ENCODE results near the gene SHISAL1.
"Not testable (repeated sequence)": the region's sequence is repeated elsewhere in the genome, so short reads cannot be mapped to it uniquely, and the experiment has no call there.

SHISAL1 gene

DNA sequence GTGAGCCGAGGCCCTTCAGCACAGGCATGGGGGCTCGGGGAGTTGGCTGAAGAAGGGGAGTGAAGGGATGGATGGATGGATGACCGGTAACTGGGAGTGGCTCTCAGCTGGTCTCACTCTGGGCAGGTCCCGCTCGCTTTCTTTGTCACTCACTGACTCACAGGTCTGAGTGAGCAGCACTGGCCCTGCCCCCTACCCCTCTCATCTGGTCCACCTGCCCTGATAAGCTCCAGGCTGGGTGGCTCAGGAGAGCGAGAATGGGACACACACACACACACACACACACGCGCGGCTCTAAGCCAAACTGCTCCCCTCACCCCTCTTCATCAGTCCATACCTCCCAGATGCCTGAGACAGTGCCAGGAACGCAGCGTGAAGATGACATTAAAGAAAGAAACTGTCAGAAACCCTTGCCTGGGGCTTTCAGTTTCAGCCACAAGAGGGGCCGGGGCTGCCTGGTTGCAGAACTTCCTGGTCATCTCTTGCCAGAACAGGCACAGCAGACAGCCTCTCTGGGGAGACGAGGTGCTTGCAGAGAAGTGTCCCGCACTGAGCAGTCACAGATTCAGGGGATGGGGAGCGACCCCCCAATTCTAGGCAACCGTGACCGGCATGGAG lies 16.5 kb upstream of the SHISAL1 start:
- in situ Hi-C loops (cut with MboI; ENCODE audit: low sequenced_read_pairs): no loop called here

DNA sequence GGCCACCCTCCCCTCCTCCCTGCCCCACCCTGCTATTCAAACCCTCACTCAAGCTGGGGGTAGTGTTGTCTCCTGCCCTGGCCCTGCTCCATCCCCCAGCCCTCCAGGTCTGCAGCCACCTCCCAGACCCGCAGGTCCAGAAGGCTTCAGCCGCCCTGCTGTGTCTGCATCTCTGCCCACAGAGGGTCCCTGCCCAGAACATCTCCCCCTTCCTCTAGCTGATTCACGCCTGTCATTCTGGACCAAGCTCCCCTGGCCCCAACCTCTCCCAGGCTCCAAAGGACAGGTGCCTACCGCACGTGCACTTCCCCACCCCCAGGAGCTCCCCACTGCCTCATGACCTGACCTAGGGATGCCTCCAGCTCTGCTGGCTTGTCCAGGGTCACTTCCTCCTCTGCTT lies 16.0 kb upstream of the SHISAL1 start:
- in situ Hi-C loops (cut with MboI; ENCODE audit: low sequenced_read_pairs): no loop called here

DNA sequence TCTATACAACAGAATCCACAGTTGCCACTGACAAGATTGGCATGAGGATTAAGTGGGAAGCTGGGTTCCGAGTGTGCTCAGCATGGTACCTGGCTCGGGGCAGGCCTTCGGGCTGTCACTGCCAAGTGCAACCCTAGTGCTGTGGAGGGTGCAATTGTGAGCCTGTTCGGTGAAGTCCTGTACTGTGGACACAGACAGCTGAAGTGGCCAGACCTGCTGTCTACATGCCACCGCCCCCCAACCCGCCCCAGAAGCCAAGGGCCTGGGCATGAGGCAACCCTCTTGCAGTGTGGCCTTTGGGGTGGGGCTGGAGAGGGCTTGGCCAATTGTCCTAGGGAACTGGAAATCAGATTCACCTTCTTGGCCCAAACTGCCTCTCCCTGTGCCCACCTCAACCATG lies 15.6 kb upstream of the SHISAL1 start:
- in situ Hi-C loops (cut with MboI; ENCODE audit: low sequenced_read_pairs): no loop called here

DNA sequence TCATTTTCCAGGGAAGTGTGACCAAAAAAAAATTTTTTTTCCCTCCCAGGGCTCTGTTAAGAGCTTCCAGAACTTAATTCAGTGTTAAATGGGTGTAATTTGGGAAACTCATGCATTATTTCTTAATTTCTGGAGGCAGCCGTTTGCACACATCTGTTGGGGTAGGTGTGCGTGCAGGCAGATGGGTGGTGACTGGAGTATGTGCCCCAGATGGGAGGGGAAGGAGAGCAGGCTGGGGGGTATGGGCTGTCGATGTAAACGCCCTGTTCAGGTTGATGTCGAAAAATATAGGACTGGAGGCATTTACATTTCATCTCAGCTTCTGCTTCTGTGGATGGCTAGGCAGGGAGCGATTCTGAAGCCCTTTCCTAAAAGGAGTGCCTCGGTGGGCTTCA lies 13.7 kb upstream of the SHISAL1 start:
- in situ Hi-C loops (cut with MboI; ENCODE audit: low sequenced_read_pairs): no loop called here

DNA sequence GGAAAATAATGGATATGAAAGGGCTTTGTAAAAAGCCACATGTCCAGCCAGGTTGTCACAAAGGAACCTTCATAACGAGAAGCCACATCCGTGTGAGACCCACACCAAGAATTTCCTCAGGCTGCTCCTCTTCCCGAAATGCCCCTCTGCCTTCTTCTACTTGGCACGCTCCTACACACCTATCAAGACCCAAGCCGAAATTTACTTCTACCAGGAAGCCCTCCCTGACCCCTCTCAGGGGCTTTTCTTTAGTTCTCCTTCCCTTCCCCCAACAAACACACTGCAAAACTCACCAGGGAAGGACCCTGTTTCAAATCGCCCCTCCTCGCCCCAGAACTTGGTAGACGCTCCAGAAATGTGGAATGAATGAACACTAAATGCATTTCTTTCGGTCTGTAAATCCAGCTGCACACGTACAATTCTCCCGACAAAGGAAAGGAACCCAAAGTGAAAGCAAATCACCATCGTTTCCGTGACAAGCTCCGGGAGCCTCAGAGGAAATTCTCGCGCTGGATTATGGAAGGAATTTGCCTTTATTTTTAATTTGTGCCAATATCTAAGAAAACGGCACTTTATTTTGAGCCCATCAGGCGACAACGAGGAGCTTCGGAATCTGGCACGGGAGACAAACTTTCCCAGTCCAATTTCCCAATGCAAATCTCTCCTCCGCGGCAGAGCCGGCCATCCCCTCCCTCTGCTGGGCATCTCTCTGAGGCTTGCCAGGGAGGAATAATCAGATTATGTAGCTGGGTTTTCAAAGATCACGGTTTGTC lies 13.2 kb upstream of the SHISAL1 start:
- in situ Hi-C loops (cut with MboI; ENCODE audit: low sequenced_read_pairs): no loop called here

DNA sequence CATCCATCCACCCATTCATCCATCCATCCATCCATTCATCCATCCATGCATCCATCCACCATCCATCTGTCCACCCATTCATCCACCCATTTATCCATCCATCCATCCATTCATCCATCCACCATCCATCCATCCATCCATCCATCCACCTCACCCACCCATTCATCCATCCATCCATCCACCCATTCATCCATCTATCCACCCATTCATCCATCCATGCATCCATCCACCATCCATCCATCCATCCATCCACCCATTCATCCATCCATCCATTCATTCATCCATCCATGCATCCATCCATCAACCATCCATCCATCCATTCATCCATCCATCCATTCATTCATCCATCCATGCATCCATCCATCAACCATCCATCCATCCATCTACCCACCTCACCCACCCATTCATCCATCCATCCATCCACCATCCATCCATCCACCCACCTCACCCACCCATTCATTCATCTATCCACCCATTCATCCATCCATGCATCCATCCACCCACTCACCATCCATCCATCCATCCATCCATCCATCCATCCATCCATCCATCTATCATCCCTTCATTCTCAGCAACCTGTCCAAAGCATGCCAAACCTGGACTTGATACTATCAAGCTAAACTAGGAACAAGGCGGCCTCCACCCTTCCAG lies 10.5 kb upstream of the SHISAL1 start:
- in situ Hi-C loops (cut with MboI; ENCODE audit: low sequenced_read_pairs): not testable (repeated sequence)

DNA sequence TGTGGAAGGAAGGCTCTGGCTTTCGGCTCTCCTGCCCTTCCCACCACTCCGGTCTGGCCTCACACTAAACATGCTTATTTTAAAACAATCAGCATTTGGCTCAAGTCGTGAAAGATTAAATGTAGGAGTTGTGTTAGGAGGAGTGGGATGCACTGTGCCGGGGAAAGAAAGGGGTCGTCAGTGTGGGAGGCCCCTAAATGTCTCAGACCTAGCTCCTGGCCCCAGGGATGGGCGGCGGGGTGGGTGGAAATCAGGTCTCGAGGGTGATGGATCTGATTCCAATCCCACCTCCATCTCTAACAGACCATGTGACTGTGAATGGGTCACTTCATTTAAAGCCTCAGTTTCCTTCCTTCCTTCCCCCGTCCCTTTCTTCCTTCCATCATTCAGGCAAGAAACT lies 6.9 kb upstream of the SHISAL1 start:
- in situ Hi-C loops (cut with MboI; ENCODE audit: low sequenced_read_pairs): no loop called here

DNA sequence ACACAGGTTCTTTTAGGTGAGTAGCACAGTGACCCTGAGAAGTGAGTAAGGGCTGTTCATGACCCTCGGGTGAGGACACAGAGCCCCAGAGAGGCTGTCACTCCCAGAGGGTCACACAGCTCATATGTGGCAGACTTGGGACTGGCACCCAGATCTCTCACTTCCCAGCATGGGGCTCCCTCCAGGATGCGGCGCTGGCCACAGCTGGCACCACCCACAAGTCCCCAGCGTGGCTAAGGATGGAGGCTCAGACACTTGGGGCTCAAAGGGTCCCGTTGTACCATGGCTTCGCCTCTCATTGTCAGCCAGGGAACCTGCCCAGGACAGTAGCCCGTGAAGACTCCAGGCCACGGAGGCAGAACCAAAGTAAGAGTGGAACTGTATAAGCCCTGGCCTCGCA lies 6.0 kb upstream of the SHISAL1 start:
- in situ Hi-C loops (cut with MboI; ENCODE audit: low sequenced_read_pairs): no loop called here

DNA sequence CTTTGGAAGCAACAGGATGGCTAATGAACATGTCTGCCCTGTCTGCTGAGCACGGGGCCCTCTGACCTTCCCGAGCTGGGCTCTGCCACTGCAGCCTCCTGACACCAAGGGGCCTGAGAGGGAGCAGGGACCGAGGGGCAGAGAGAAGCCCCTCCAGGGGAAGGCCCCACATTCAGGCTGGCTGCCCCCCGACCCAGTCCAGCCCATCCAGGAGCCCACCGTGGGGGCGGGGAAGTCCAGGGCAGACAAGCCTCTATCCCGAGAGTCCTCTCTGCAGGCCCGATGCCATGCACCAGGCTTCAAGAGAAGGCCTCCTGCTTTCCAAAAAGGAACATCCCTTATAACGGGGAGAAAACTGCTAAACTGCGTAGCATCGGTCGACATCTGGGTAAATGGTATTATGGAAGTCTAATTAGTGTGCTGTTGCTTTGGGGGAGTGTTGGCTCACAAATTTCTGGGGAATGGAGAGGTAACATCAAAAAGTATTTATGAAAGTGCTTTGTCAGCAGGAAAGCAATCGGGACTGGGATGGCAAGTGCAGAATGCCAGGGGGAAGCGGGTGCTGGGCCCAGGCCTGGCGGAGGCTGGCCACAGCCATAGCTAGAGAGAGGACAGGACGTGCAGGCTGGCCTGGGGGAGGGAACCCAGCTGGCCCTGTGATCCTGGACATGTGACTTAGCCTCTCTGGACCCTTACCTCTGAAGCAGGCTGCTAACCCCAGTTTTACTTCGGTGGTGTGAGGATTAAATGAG lies 5.3 kb upstream of the SHISAL1 start:
- in situ Hi-C loops (cut with MboI; ENCODE audit: low sequenced_read_pairs): no loop called here

DNA sequence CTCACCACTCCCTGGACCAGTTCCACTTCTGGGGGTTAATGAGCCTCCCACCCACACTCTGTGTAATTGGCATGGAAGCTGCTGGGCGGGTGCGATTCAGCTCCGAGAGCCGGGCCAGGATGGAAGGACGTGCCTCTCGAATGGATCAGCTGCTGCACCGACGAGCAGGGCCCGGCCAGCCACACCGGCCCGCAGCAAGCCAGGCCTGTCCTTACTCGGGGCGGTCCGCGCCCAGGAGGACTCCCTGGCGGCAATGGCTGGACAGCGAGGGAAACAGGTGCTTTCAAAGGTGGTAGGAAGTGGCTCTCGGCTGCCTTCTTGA lies 4.3 kb upstream of the SHISAL1 start:
- in situ Hi-C loops (cut with MboI; ENCODE audit: low sequenced_read_pairs): no loop called here

DNA sequence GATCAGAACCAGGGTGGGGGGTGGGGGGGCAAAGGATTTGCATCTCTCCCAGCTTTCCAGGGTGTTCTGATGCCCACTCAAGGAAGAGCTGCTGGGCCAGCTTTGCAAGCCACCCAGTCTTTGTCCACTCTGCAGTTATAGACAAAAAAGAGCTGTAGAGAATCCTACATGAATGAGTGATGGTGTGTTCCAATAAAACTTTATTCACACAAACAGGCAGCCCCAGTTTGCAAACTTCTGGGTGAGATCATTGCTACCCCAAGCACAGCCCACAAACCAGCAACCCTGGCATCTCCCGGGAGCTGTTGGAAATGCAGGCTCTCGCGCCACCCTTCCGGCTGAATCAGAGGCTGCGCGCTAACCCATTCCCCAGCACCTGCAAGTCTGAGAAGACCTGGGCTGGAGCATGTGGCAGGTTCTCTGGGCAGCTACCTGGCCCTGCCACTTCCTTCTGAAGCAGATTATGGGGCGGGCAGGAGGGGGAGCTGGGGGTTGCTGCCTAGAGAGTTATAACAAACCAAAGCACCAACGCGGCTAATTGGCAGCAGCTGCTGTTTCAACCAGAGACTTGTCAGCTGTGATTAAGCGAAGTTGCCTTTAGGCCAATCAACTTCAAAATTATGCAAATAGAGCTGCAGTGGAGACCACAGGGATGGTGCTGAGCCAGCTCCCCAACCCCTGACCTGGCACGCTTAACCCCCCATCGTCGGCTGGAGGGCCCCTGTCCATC lies 3.8 kb upstream of the SHISAL1 start:
- in situ Hi-C loops (cut with MboI; ENCODE audit: low sequenced_read_pairs): no loop called here

DNA sequence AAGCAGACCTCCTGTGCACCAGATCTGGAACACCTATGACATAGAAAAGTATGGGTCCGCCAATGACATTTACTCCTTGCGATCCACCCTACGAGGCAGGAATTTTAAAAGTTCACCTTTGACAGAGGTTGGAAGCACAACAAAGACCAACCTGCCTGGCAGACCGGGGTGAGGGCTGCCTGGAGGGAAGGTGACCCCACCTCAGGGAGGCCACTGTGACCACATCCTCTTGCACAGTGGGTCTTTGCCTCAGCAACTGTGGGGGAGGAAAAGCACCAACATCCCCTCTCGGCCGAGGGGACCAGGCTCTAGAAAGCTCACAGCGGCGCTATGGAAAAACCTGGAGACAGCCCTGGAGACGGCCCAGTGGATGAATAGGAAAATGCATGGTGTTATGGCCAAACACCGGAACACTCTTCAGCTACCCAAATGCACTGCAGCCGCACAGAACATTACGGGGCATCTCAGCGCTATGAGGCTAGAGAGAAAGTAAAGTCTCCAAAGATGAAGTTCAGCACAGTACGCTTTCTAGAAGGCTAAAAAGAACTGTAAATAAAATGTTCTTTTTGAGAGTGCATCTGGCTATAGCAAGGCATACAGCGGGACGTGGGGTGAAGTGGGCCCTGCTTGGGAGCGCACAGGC lies 1.8 kb upstream of the SHISAL1 start:
- in situ Hi-C loops (cut with MboI; ENCODE audit: low sequenced_read_pairs): no loop called here

DNA sequence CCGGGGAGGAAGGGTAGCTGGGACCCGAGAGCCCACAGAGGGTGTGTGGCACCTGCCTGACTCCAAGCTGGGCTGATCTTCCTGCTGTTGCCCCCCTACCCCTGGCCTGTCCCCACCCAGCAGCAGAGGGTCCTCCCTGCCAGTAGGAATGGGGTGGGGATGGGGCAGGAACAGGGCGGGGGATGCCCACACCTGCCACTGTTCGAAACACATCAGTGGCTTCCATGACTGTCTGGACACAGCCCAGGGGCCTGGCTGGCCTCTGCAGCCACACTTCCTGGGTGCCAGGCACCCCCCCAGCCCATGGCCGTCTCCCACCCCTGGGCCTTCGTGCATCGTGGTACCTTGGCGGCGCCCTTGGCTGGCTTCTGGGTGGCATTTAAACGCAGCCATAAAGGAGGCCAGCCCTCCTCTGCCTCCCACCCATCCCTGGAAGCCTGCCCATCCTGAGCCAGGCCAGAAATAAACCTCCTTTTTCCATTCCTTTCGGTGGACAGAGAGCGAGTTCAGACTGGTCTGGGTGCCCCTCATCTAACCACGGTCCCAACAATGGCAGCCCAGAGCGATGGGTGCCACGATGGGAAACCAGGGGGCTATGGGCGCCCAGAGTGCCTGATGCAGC lies 745 bp upstream of the SHISAL1 start:
- in situ Hi-C loops (cut with MboI; ENCODE audit: low sequenced_read_pairs): no loop called here

DNA sequence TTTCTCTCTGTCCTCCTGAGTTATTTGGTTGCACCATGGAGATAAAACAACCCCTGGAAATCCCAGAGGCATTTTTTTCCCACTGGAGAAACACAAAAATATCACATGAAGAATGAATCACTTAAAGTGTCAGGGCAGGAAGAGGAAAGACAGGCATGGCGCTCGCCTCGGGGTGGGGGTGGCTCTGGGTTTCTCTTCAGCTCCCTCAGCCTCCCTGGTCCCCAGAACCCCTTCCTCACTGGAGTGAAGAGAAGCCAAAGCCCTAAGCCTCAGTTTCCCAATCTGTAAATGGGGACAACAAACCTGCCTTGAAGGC lies 938 bp downstream of the SHISAL1 start:
- in situ Hi-C loops (cut with MboI; ENCODE audit: low sequenced_read_pairs): no loop called here

DNA sequence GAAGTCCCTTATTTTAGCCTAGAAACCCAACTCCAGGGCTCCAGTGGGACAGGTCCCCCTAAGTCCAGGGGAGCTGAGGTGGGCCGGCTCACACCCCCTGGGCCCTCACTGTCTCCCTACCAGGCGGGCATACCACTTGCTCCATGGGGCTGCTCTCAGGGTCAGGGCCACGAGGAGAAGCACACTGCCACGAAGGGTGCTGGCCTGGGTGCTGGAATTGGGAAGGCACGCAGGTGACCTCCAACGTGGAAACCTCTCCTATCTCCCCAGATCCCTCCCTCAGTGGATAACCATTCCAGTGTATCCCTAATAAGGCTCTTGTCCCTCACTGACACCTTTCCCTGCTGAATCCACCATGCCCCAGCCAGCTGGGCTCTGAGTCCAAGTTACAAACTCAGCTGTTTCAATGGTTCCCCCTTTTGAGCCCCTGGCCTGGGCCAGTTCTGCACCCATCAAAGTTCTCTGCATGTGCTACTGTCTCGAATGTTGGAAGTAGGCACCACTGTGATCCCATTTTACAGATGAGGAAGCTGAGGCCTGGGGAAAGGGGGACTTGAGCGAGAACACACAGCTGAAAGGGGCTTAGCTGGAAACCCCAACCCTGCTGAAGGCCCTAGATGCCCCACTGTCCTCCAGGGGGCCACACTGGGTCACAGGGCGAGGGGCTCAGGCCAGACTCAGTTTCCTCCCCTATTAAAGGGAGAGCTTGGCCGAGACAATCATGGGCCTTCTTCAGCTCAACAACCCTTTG lies 1.5 kb downstream of the SHISAL1 start:
- in situ Hi-C loops (cut with MboI; ENCODE audit: low sequenced_read_pairs): no loop called here

DNA sequence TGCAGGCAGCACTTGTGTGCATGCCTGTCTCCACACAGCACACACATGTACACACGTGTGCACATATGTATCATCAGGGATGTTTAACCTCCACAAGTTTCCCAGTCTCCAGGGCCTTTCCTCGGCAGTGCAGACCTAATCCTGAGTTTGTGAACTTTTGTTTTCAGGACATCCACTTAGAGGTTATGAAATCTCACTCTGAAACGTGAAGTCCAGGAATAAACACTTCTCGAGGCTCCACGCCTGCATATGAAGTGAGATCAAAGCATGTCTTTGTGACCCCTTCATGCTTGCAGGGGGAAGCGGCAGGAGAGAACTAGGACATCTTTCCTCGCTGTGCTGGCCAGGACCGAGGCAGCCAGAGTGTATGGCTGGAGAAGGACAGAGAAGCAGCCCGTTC lies 3.1 kb downstream of the SHISAL1 start:
- in situ Hi-C loops (cut with MboI; ENCODE audit: low sequenced_read_pairs): no loop called here

DNA sequence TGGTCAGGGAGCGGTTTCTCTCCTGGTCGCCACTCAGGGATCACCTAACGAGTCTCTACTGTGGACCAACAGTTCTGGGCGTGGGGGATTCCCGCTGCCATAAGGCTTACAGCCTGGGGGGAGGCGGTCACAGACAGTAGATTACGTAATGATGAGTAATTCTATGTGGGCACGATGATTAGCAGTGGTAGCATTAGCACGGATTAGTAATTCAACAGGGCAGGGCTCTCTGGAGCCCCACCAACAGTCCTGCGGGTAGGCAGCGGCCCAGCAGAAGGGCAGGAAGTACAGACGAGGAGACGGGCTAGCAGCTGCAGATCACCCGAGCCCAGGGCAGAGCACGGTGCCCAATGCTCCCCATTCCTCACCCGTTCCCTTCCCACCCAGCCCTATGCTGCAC lies 3.6 kb downstream of the SHISAL1 start:
- in situ Hi-C loops (cut with MboI; ENCODE audit: low sequenced_read_pairs): no loop called here

DNA sequence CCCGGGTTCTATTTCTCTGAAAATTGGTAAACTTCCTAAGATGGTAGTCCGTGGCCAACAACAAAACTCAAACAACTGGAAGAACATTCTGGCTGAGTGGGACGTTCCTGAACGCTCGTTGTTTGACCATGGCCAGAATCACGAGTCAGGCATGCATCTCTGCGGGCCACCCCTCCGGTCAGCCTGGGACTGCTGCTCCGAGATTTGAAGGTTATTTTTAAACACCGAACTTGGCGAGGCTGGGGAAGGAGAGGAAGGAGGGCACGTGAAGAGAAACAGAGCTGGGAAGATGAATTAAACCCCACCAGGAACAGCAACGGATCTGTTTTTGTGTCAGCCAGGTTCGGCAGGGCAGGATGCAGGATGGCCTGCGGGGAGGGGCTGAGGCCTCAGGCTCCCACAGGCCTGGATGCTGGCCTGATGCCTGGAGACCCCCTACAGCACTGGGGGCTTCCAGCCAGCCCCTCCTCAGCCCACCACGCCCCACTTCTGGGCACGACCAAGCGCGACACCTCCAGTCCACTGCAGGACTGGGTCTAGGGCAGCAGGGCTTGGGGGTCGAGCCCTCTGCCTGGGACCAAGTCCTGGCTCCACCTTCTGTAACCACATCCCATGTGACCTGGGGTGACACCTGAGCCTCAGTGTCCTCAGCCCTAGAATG lies 5.1 kb downstream of the SHISAL1 start:
- in situ Hi-C loops (cut with MboI; ENCODE audit: low sequenced_read_pairs): no loop called here

DNA sequence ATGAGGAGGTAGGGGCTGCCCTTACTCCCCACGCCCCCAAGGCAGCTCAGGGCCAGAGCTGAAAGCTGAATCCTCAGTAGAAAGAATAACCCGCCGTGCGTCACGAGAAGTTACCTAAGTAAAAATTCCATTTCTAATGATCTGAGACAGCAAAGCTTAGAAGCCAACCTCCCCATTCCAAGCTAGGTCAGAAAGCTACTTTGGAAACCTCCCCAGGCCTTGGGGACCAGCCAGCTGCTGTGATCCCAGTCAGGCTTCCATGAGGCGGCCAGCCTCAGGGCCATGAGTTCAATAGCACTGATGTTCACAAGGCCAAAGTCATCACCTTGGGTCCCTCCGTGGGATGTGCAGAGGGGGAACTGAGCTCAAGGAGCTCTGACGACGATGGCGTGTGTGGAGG lies 6.9 kb downstream of the SHISAL1 start:
- in situ Hi-C loops (cut with MboI; ENCODE audit: low sequenced_read_pairs): no loop called here

Data from HL-60/S4 (cell line).